ENCODE data around the gene CADM4. TPM values are rescaled to one million over a fixed set of nuclear protein-coding genes. Genes with fewer than 3 reads are reported as not detected.
A peak's percentile ranks its signal among the peaks of the same experiment; 100 is the strongest.

CADM4 gene
- total and polyA plus RNA-seq, 2 of the 8 experiments (the other 6 are each of a cell fraction or from before 2014, with no cell fraction given) = 13.5 to 25.0 TPM

DNA sequence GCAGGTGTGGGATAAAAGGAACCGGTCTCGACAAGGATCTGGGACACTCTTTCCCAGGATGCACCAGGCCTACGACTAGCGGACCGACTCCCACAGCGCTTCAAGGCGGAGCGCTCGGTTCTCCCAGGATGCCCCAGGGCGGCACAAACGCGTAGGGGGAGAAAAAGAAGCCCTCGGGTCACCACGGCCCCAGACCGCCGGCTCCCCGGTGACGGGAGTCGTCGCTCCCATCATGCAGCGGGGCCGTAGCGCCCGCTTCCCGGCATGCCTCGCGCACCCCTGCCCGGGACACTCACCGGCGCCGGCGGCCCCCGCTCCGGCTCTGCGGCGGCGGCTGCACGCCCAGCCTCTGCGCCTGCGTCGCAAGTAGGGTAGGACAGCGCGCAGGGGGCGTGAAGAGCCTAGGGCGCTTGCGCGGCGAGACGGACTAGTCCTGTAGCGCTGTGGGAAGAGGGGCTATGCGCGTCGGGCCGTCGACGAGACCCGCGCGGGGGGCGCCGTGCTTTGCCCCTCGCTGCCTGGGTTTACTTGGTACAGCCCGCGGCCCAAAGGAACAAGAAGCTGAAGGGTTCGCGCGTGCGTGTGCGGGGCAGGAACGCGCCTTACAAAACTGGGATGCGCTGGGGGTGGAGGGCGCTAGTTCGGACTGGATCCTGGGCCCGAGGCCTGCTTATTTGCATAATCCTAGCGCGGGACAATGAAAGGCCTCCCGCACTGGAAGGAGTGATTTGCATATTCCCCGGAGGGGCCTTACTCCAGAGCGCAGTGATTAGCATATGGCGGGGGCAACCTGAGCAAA lies 20.2 kb downstream of the CADM4 start, which contains the start of gene ZNF428:
ZNF428 (minus strand) TSS at position 368 of the 799 bp plus-strand sequence. CDS start 5,325 bp downstream, outside the sequence.
- H3K4me3 ChIP-seq (ENCODE audit: extremely low read depth in 1 of 4, insufficient read depth in 2 of 4, low read depth in 3 of 4, low read length in 4 of 4) = peak within 1 kb of the TSS; percentile 69 to 81 (median 76)
- no peak within 1 kb of the TSS for H2BK15ac ChIP-seq (ENCODE audit: low read length)
- FAIRE-seq = peak; percentile 93
- H4K8ac ChIP-seq (ENCODE audit: extremely low read depth, insufficient read depth, low read length) = peak within 1 kb of the TSS; percentile 100
- DNase-seq (ENCODE audit: low read depth in 1 of 2, low spot score in 2 of 2) = peak; percentile 88 to 89
- peaks cover 10% of the 10 kb centered on the region for H3K23me2 ChIP-seq (ENCODE audit: low read depth, low read length)
- peak within 1 kb of the TSS; percentile 96 for H3K4ac ChIP-seq (replicated peaks; ENCODE audit: insufficient read length, low read depth, low read length)
- no peaks in the 10 kb centered on the region for H3K9me3 ChIP-seq (ENCODE audit: insufficient read depth in 2 of 2, low read depth in 1 of 2, low read length in 1 of 2)
- H2BK5ac ChIP-seq (ENCODE audit: low read depth, low read length) = peak within 1 kb of the TSS; percentile 97
- no peak within 1 kb of the TSS for H2BK20ac ChIP-seq (ENCODE audit: low read length)
- peak within 1 kb of the TSS; percentile 98 for H4K5ac ChIP-seq (ENCODE audit: insufficient read length, low read depth, low read length)
- ChIA-PET POLR2A (ENCODE audit: partially characterized antibody) (interaction anchor here (1.1 kb wide), 1 partner anchor 22 kb away, joined by 3 read pairs; no protein-coding TSS in a partner anchor), CTCF (ENCODE audit: partially characterized antibody) (interaction anchor here (1.3 kb wide), 2 partner anchors 25 to 49 kb away, joined by 3 read pairs; no protein-coding TSS in a partner anchor)
- H3K56ac ChIP-seq (replicated peaks; ENCODE audit: insufficient read length, low read depth, low read length) = peak within 1 kb of the TSS; percentile 92
- peak within 1 kb of the TSS; percentile 89 to 96 for H3K4me2 ChIP-seq (ENCODE audit: insufficient read depth in 1 of 2, low read depth in 2 of 2, low read length in 2 of 2)
- peak within 1 kb of the TSS; percentile 99 for H4K91ac ChIP-seq (replicated peaks; ENCODE audit: insufficient read length, low read length)
- H3K79me1 ChIP-seq (ENCODE audit: low read depth, low read length) = peaks cover 2% of the 10 kb centered on the region
- H3K14ac ChIP-seq (ENCODE audit: insufficient read length) = no peak within 1 kb of the TSS
- H3K9ac ChIP-seq (replicated peaks in 1 of 4; ENCODE audit: extremely low read depth in 1 of 4, low read depth in 3 of 4, low read length in 3 of 4) = peak within 1 kb of the TSS; percentile 87 to 97 (median 96)
- H2AFZ ChIP-seq (ENCODE audit: low read length) = peak within 1 kb of the TSS; percentile 93
- peaks cover 5 to 13% (median 9%) of the 10 kb centered on the region in 4 experiments for H3K4me1 ChIP-seq (replicated peaks in 1 of 4; ENCODE audit: control insufficient read depth in 3 of 4, insufficient read depth in 4 of 4, low read length in 3 of 4)
- H3K18ac ChIP-seq (ENCODE audit: extremely low read depth, low read length) = peak within 1 kb of the TSS; percentile 89
- no peaks in the 10 kb centered on the region for H3K36me3 ChIP-seq (ENCODE audit: control insufficient read depth in 2 of 4, insufficient read depth in 4 of 4, low read length in 3 of 4)
- peak within 1 kb of the TSS; percentile 21 for H2BK120ac ChIP-seq (replicated peaks; ENCODE audit: low read depth, low read length)
- H2AK5ac ChIP-seq (ENCODE audit: low read depth, low read length) = no peak within 1 kb of the TSS
- H3K27me3 ChIP-seq (replicated peaks in 1 of 4; ENCODE audit: control insufficient read depth in 3 of 4, extremely low read depth in 1 of 4, insufficient read depth in 3 of 4, low read length in 3 of 4) = no peaks in the 10 kb centered on the region
- WGBS, 2 experiments (ENCODE audit: extremely low coverage in 1 of 2, insufficient coverage in 1 of 2, insufficient read length in 1 of 2, insufficient replicate concordance in 2 of 2, low coverage in 1 of 2, low lambda C conversion rate in 2 of 2, missing lambda C conversion rate in 1 of 2) = 1% methylated on average over 70 of the region's 81 CpGs; no CpG with 5 or more reads in 1 of the 2 experiments
- H3K79me2 ChIP-seq (ENCODE audit: control insufficient read depth in 1 of 2, insufficient read depth in 2 of 2, low read length in 2 of 2) = peaks cover 0 to 11% of the 10 kb centered on the region in 2 experiments; a peak in 2 of 4 replicates
- H4K20me1 ChIP-seq (replicated peaks in 1 of 2; ENCODE audit: control insufficient read depth in 1 of 2, insufficient read depth in 2 of 2, low read length in 2 of 2) = peaks cover 0 to 4% of the 10 kb centered on the region in 2 experiments
- H2BK12ac ChIP-seq (ENCODE audit: low read depth, low read length) = 0 out of 2 replicates have a peak within 1 kb of the TSS, but pooled peaks have one; percentile 31
- peak within 1 kb of the TSS; percentile 99 for H3K27ac ChIP-seq (ENCODE audit: low read depth, low read length)
- H3K23ac ChIP-seq (ENCODE audit: insufficient read length) = no peak within 1 kb of the TSS
- TF ChIP-seq CBX8 (IDR thresholded peaks at IDR 0.05; ENCODE audit: borderline replicate concordance, low read depth, low read length) (no peak), RBBP5 (IDR thresholded peaks at IDR 0.05; ENCODE audit: borderline replicate concordance, low read depth, low read length) (peak; percentile 74), CBX5 (IDR thresholded peaks at IDR 0.05; ENCODE audit: low read depth, low read length) (no peak), SP2 (IDR thresholded peaks at IDR 0.05; ENCODE audit: low read length) (no peak), SIX5 (IDR thresholded peaks at IDR 0.05; ENCODE audit: low read depth, low read length) (no peak), PHF8 (conservative IDR thresholded peaks at IDR 0.05; ENCODE audit: low read depth, low read length) (peak; percentile 92), GTF2F1 (IDR thresholded peaks at IDR 0.05; ENCODE audit: borderline replicate concordance, low read depth, low read length) (0 out of 2 replicates have a peak, but pooled peaks have one; percentile 9), TAF7 (optimal IDR thresholded peaks at IDR 0.05; ENCODE audit: borderline replicate concordance, low read depth, low read length) (peak; percentile 86), BCL11A (IDR thresholded peaks at IDR 0.05; ENCODE audit: low read depth in 2 of 2, low read length in 2 of 2) (no peak), CTBP2 (IDR thresholded peaks at IDR 0.05; ENCODE audit: borderline replicate concordance, insufficient read depth, insufficient read length, low read length) (no peak)
- TF ChIP-seq, protein P1, sequence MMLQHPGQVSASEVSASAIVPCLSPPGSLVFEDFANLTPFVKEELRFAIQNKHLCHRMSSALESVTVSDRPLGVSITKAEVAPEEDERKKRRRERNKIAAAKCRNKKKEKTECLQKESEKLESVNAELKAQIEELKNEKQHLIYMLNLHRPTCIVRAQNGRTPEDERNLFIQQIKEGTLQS (IDR thresholded peaks at IDR 0.05; ENCODE audit: insufficient read depth, low read depth, low read length) = no peak
